ENCODE measurements around the gene METTL15.
"Not testable (repeated sequence)": the region's sequence is repeated elsewhere in the genome, so short reads cannot be mapped to it uniquely, and the experiment has no call there.

Gene METTL15

GRCh38 chr11:28223577-28223976 lies 115.4 kb downstream of the METTL15 start:
- no peak for DNase-seq

GRCh38 chr11:28223994-28224393 lies 115.8 kb downstream of the METTL15 start:
- no peak for DNase-seq

DNA sequence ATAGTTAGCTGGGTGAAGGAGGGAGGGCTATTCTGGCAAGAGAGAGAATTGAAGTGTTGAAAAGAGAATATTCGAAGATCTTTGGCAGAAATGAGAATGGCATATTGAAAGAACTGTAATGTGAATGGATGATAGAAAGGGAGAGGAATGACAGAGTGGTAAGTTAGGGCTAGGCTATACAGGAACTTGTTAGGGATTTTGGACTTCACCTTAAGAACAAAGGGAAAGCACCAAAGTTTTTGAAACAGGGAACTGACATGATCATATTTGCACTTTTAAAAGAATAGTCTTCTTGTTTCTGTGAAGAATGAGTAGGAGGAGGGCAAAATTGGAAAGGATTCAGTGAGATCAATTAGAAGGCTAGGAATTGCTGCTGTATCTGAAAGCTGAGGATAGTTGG lies 119.3 kb downstream of the METTL15 start:
- no peak for DNase-seq

DNA sequence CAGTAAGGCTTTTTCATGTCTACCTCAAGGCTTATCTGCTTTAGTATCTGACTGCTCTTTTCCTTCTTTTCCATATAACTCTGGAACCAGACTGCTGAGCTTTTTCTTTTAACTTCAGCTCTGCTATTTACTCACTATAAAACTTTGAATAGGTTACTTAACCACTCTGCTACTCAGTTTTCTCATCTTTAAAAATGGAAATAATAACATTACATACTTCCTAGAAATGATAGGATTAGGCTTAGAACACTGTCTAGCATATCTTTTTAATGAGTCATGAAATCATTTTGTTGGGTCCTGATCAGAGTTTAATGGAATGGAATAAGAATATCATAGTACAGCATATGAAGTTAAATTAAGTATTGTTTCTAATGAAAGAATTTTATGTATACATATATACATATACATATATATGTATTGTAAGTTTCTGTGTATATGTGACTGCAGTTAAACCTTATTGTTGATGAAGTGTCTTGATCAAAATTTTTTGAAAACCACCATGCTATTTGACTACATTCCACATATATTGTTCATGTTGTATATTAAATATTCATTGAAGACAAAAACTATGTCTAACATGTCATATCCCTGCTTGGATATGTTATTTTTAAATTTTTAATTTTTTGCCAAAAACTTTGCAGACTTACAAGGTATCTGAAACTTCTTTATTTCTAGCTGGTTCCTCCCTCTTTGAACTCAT lies 120.2 kb downstream of the METTL15 start:
- no peak for DNase-seq

DNA sequence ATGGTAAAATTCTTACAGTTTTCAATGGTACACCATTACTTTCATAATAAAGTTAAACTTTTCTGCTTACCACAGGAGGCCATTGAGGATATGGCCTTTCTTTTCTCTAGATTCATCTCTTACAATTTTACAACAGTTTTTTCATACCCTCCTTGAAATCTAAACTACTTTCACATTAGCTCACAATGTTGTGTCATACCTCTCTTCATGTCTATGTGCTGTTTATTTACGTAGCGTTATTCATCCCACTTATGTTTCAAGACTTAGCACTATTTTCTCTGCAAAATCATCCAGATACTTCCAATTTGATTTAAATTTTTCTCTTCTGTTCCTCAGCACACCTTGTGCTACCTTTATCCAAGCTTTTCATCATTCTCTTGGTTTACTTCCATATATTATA lies 123.3 kb downstream of the METTL15 start:
- DNase-seq, result no peak

- no peak for DNase-seq
These were observed 124.5 kb downstream of the METTL15 start for GRCh38 chr11:28232649-28233048.

DNA sequence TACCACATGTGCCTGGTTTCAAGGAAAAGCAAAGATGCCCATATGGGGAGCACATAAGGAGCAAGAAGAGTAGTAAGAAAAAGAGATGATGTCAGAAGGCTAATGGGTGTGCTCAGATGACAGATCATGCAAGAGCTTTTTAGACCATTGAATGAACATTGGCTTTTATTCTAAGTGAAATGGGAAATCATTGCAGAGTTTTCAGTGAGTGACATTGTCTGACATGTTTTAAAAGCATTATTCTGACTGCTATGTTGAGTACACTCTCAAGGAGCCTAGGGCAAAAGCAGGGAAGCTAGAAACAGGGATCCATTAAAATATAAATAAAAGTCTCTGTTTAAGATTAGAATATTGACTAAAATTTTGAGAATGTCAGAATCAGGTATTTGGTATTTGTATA lies 133.6 kb downstream of the METTL15 start:
- no peak for DNase-seq

- no peak for DNase-seq
These were observed 134.4 kb downstream of the METTL15 start for GRCh38 chr11:28242596-28242995.

DNA sequence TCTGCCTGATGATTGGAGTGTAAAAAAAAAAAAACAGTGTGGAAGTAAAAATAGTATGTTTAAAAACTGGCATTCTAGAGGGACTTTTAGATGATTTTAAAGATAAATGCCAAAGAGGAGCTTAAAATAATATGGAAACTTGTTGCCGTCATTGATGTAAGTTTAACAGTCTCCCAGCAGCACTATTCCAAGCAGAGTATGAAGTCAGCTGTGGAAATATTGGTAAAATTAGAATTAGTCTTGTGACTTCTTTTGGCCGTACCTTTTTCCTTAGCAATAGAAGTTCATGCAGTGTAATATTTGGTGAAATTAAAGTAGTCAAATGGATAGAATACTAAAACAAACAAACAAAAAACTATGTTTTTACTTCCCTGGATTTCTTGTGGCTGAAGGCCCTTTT lies 134.9 kb downstream of the METTL15 start:
- no peak for DNase-seq

DNA sequence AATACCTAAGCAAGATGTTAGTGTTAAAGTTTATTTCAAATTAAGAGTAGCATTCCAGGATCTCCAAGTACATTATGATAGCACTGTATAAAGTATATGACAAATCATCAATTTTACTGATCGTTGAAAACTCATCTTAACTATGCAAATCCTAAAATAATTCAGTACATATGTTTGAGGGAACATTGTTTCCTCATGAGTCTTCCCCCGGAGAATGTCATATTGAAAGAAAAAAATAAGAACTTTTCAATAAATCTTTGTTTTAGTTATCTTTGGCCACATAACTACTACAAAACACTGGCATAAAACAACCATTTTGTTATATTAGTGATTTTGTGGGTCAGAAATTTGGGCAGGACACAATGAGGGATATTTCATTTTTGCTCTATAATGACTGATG lies 135.4 kb downstream of the METTL15 start:
- DNase-seq, result no peak

GRCh38 chr11:28245131-28245530 lies 136.9 kb downstream of the METTL15 start:
- no peak for DNase-seq

GRCh38 chr11:28250192-28250591 lies 142.0 kb downstream of the METTL15 start:
- DNase-seq, result no peak

- no peak for DNase-seq
These were observed 143.1 kb downstream of the METTL15 start for GRCh38 chr11:28251257-28251656.

GRCh38 chr11:28257761-28258160 lies 149.6 kb downstream of the METTL15 start:
- no peak for DNase-seq

DNA sequence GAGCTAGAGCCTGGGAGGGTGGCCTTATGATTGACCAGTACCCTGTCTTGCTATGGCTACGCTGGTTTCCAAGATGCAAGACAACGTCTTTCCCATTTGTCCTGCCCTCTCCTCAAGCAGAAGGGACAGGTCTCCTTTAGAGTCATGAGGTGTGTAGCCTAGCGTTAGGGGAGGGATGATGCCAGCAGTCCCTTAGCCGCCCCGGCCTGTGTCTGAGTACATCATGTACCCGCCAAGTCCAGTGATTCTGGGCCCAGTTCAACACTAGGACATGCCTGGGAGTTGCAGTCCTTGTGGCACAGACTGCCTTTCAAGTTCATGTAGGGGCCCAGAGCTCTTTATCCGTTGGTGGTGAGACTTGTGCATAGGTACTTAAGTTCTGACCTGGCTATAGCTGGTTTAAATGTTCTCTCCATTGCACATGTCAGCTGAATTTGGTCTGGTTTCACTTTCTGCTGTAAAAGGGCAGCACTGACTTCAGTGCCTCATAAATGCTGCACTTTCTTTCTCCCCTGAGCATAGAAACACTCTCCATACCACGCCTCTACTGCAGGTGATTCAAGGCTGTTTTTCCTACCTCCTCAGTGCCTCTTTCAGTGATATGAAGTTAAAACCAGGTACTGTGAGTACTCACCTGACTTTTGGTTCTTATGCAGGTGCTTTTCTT lies 151.1 kb downstream of the METTL15 start:
- no peak for DNase-seq

- DNase-seq, result no peak
These were observed 160.7 kb downstream of the METTL15 start for GRCh38 chr11:28268925-28269324.

DNA sequence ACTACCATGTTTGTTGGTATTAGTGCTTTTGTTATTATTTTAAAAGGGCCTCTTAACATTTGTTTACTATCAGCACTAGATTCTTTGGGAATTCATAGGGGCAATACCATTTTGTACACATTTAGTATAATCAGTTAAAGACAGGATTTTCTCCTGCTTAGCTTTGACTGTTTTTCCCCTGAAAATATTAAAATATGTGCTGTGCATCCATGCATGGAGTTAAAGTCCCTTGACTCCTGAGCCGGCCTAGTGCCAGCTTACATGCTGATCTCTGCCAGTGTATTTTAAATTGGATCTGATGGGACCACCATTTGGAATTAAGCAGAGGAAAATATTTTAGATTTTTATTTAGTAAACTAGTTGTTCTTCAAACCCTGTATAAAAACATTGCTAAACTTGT lies 161.4 kb downstream of the METTL15 start:
- DNase-seq, result no peak

GRCh38 chr11:28272247-28272646 lies 164.1 kb downstream of the METTL15 start:
- DNase-seq, result not testable (repeated sequence)

- no peak for DNase-seq
These were observed 166.0 kb downstream of the METTL15 start for GRCh38 chr11:28274216-28274615.

DNA sequence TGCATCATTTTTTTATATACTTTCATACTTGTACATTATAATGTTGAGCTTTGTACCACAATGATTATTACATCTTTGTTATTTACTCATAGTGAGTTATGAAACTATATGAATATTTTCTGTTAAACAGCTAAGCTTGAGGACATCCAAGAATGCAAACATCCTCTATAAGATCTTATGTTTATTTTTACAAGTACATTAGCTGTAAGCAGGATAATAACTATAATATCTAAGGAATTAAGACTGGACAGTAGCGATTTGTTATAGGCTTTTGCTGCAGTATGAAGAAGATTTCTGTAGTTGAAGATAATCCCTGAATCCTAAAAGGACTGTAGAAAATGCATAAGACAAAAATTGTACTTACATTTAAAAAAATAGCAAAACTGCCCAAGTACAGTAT lies 176.0 kb downstream of the METTL15 start:
- no peak for DNase-seq

DNA sequence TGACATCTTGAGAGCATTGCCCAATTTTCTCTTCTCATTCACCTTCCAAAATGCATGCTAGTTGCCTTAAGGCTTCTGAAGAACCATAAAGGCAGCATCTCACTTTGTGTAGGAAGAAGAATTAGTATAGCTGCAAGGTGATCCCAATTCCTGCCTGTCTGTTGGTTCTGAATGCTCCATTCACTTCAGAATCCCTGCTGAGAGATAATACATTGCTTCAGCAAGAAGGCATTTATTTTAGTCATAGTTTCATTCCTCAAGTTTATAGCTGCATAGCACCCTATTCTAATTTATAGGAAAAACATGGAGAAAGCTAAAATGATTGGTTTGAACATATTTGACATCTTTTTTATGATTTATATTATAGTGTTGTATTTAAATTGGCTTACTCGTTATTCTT lies 181.3 kb downstream of the METTL15 start:
- DNase-seq, result no peak

- not testable (repeated sequence) for DNase-seq
These were observed 182.8 kb downstream of the METTL15 start for GRCh38 chr11:28290995-28291394.

DNA sequence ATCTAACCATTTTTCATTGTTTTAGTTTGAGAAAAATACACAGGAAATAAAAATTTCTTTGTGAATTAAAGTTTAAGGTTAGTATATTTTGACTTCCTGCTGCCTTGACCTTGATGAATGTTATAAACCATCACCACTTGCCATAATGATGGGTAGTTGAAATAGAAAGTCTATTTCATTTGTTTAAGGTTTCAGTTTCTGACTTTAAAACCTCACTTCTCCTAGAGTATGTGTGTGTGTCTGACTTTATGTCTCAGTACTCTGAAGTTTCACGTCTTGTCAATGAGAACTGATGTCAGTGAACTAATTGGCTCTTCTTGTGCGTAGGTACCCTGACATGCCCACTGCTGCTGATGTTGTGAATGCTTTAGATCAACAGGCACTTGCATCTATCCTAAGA lies 188.2 kb downstream of the METTL15 start:
- DNase-seq, result no peak

DNA sequence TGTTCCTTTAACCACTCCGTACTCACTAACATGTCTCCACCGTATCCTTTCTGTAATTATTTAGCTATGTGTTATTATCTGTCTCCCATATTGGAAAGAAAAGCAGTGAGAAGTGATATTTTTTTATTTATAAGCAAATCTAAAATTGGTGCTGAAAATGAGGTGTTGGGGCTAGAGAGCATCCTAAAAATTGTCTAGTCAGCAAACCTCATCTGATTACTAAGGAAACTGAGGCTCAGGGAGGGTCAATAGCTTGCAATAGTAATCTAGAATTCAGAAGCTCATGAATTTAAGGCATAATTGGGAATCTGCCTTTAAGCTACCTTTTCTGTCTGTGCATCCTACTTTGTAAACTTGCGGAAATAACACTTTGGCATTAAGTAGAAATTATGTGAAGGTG lies 190.0 kb downstream of the METTL15 start:
- no peak for DNase-seq
